CD4-positive, alpha-beta T cell treated with Interleukin-4 for 4 hours (primary cell): ENCODE results near the gene ADAMTS19.

ENCODE experiments used
- DNase-seq: peaks from one replicate; pipeline ENCODE4 v3.0.0-alpha.2; 2020

Gene ADAMTS19

GRCh38 chr5:129770024-129770820, 310.1 kb downstream of the ADAMTS19 start:
- no peak for DNase-seq

GRCh38 chr5:129771058-129771838, 311.1 kb downstream of the ADAMTS19 start:
- peak; percentile 36 for DNase-seq

DNA sequence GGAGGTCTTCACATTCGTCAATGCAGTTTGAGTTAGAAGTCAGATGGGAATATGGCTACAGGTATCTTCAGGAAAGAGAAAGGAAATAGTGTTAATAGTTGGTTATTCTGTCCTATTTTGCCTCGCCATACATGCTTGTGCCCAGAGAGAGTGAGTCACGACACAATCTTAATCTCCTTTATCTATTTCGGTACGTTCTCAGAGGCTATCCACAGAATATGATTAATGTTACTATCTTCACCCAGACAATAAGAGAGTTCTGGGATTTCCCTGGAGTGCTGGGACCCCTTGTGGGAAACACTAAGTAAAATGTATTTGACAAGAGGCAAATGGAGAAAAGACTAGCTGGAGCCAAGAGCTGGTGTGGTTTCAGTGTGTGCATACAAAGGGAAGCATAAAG, 313.3 kb downstream of the ADAMTS19 start:
- DNase-seq, result no peak

GRCh38 chr5:129781594-129781993, 321.5 kb downstream of the ADAMTS19 start:
- DNase-seq, result no peak
